ENCODE data around the gene MLLT10. TPM values are rescaled to one million over a fixed set of nuclear protein-coding genes. Genes with fewer than 3 reads are reported as not detected.
"Not testable (repeated sequence)": the region's sequence is repeated elsewhere in the genome, so short reads cannot be mapped to it uniquely, and the experiment has no call there.

Gene MLLT10
- total and polyA plus RNA-seq, 12 donors = 15.8 to 49.1 (median 29.8) TPM

DNA sequence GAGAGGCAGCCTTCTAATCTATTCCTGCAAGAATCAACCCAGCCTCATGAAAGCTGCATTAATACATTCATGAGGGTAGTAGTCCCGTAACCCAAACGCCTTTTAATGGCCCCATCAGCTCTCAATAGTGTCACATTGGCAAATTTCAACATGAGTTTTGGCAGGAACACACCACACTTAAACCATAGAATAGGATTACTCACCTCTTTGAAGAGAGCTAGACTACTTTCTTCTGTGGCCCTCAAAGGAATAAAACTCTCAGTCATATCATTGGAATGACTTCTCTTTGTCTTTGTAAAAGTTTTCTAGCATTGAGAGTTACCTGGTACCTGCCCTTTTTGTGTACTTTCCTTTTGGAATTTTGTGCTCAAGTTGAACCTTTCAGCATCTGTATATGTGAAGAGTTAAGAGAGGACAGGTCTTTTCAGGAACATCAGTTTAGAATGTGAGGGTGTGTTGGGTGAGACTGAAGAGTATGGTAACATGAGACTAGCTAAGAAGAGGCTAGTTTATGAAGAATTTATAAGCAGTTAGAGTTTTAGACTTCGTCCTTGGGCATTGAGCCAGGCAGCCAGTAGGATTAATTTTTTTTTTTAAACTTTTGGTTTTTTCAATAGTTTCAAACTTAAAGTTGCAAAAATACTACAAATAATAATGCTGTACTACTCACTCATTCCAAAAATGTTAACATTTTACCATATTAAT is 92.6 kb downstream of the MLLT10 start:
- no peaks in the 10 kb centered on the region for H3K27me3 ChIP-seq
- no peak overlapping the region for H3K4me3 ChIP-seq
- no peak for TF ChIP-seq POLR2A (IDR thresholded peaks at IDR 0.05)
- TF ChIP-seq, protein P1, sequence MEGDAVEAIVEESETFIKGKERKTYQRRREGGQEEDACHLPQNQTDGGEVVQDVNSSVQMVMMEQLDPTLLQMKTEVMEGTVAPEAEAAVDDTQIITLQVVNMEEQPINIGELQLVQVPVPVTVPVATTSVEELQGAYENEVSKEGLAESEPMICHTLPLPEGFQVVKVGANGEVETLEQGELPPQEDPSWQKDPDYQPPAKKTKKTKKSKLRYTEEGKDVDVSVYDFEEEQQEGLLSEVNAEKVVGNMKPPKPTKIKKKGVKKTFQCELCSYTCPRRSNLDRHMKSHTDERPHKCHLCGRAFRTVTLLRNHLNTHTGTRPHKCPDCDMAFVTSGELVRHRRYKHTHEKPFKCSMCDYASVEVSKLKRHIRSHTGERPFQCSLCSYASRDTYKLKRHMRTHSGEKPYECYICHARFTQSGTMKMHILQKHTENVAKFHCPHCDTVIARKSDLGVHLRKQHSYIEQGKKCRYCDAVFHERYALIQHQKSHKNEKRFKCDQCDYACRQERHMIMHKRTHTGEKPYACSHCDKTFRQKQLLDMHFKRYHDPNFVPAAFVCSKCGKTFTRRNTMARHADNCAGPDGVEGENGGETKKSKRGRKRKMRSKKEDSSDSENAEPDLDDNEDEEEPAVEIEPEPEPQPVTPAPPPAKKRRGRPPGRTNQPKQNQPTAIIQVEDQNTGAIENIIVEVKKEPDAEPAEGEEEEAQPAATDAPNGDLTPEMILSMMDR (IDR thresholded peaks at IDR 0.05) = no peak
- DNase-seq = peak in 1 of 7 donors; percentile 16
- 73 to 75% (median 74%) methylated on average over 3 of the region's 3 CpGs for WGBS, 4 donors
- no peaks in the 10 kb centered on the region for H3K9me3 ChIP-seq (replicated peaks in 1 of 3)
- peaks cover 10 to 22% of the 10 kb centered on the region in 2 donors for H3K4me1 ChIP-seq (replicated peaks in 1 of 2)
- H3K36me3 ChIP-seq (replicated peaks in 1 of 2) = no peaks in the 10 kb centered on the region
- H3K27ac ChIP-seq = peak overlapping the region in 2 of 5 donors; percentile 2 to 20
- intact Hi-C loops (cut with DNase I) = no loop called here

GRCh38 chr10:21627331-21627730 is 93.3 kb downstream of the MLLT10 start:
- TF ChIP-seq POLR2A (IDR thresholded peaks at IDR 0.05) = no peak
- TF ChIP-seq, protein P1 (IDR thresholded peaks at IDR 0.05) = no peak
- Histone ChIP-seq H3K27ac (peak overlapping the region in 2 of 5 donors; percentile 2 to 20), H3K36me3 (replicated peaks in 1 of 2) (no peaks in the 10 kb centered on the region), H3K27me3 (no peaks in the 10 kb centered on the region), H3K4me3 (no peak overlapping the region), H3K4me1 (replicated peaks in 1 of 2) (peaks cover 10 to 22% of the 10 kb centered on the region in 2 donors), H3K9me3 (replicated peaks in 1 of 3) (no peaks in the 10 kb centered on the region)
- intact Hi-C loops (cut with DNase I) = no loop called here
- no peak for DNase-seq

DNA sequence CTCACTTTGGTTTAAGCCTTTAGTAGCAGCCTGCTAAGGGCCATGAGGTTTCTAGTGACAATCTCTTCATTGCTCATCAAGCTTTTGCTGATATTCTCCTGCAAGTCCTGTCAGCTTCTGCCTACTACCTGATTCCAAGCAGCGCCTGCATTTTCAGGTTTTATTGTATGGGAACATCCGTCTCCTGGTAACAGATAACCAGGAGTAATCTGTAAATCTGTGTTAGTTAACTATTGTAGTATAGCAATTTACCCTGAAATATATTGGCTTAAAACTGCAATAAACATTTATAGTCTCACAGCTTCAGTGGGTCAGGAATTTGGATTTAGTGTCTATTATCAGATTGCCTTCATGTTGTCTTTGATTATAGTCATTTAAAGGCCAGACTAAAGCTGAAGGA is 94.0 kb downstream of the MLLT10 start:
- Histone ChIP-seq H3K36me3 (replicated peaks in 1 of 2) (no peaks in the 10 kb centered on the region), H3K4me1 (replicated peaks in 1 of 2) (peaks cover 10 to 22% of the 10 kb centered on the region in 2 donors), H3K4me3 (no peak overlapping the region), H3K9me3 (replicated peaks in 1 of 3) (no peaks in the 10 kb centered on the region), H3K27ac (peak overlapping the region in 1 of 5 donors; percentile 2), H3K27me3 (no peaks in the 10 kb centered on the region)
- no peak for DNase-seq
- intact Hi-C loops (cut with DNase I) = no loop called here
- WGBS, 4 donors = 92 to 97% (median 94%) methylated on average over 2 of the region's 2 CpGs
- TF ChIP-seq POLR2A (IDR thresholded peaks at IDR 0.05) = no peak
- TF ChIP-seq, protein P1 (IDR thresholded peaks at IDR 0.05) = no peak

- H3K27me3 ChIP-seq; H3K9me3 ChIP-seq (replicated peaks in 1 of 3); H3K4me3 ChIP-seq; DNase-seq; H3K27ac ChIP-seq; H3K36me3 ChIP-seq (replicated peaks in 1 of 2); intact Hi-C loops (cut with DNase I): not testable (repeated sequence)
- 97 to 100% (median 97%) methylated on average over 7 to 8 of the region's 8 CpGs for WGBS, 4 donors
- H3K4me1 ChIP-seq (replicated peaks in 1 of 2) = peaks cover 10 to 17% of the 10 kb centered on the region in 2 donors
Measured at GRCh38 chr10:21628645-21629044, 94.6 kb downstream of the MLLT10 start.

All from adrenal gland (tissue), 12 donors.